COR-L47 (cell line): ENCODE data around the gene TBL1X.
A peak's percentile ranks its signal among the peaks of the same experiment; 100 is the strongest.

Experiments
- DNase-seq: peaks from one replicate; lab custom pipeline; 2025; lab: John Stamatoyannopoulos, UW

The TBL1X gene

GRCh38 chrX:9707306-9708033 is 242.6 kb downstream of the TBL1X start:
- no peak for DNase-seq

- DNase-seq: no peak
These were observed 243.2 kb downstream of the TBL1X start for GRCh38 chrX:9708086-9708485.

- peak; percentile 30 for DNase-seq
These were observed 244.2 kb downstream of the TBL1X start for GRCh38 chrX:9708923-9709553.

GRCh38 chrX:9710332-9710731 is 245.5 kb downstream of the TBL1X start:
- DNase-seq: no peak

GRCh38 chrX:9717376-9717775 is 252.5 kb downstream of the TBL1X start:
- DNase-seq: no peak

- DNase-seq: no peak
These were observed 259.9 kb downstream of the TBL1X start for GRCh38 chrX:9724711-9725110.

GRCh38 chrX:9728261-9728660 is 263.4 kb downstream of the TBL1X start:
- DNase-seq: no peak

GRCh38 chrX:9729171-9729885 is 264.5 kb downstream of the TBL1X start:
- DNase-seq: no peak

- DNase-seq: no peak
These were observed 265.2 kb downstream of the TBL1X start for GRCh38 chrX:9730078-9730477.

GRCh38 chrX:9730752-9731151 is 265.9 kb downstream of the TBL1X start:
- DNase-seq: no peak

GRCh38 chrX:9737363-9737762 is 272.5 kb downstream of the TBL1X start:
- no peak for DNase-seq

GRCh38 chrX:9738151-9738550 is 273.3 kb downstream of the TBL1X start:
- no peak for DNase-seq

- DNase-seq: no peak
These were observed 274.3 kb downstream of the TBL1X start for GRCh38 chrX:9739130-9739529.

GRCh38 chrX:9745417-9746115 is 280.7 kb downstream of the TBL1X start:
- DNase-seq: no peak

GRCh38 chrX:9746148-9746888 is 281.5 kb downstream of the TBL1X start:
- no peak for DNase-seq

- no peak for DNase-seq
These were observed 282.8 kb downstream of the TBL1X start for GRCh38 chrX:9747644-9748043.

- no peak for DNase-seq
These were observed 284.4 kb downstream of the TBL1X start for GRCh38 chrX:9749146-9749692.

- no peak for DNase-seq
These were observed 292.5 kb downstream of the TBL1X start for GRCh38 chrX:9757366-9757765.

GRCh38 chrX:9758021-9758638 is 293.3 kb downstream of the TBL1X start:
- DNase-seq: no peak

- DNase-seq: no peak
These were observed 294.5 kb downstream of the TBL1X start for GRCh38 chrX:9759337-9759736.
